GM19468 (cell line): ENCODE data around the gene TSC2.

Experiments used
- ATAC-seq: cut with Tn5 transposase; IDR thresholded peaks from one replicate; pipeline ENCODE4 v1.9.1; 2021; ENCODE audit warnings: mild to moderate bottlenecking, moderate library complexity, moderate number of reproducible peaks; ENCODE audit not compliant: unreplicated experiment; ENCODE audit errors: extremely low read depth

Gene TSC2

GRCh38 chr16:2082171-2082982 lies 34.6 kb downstream of the TSC2 start:
- no peak for ATAC-seq

- no peak for ATAC-seq
Measured at GRCh38 chr16:2082983-2083364, 35.2 kb downstream of the TSC2 start.

- ATAC-seq, result no peak
Measured at GRCh38 chr16:2083409-2083808, 35.6 kb downstream of the TSC2 start.

- ATAC-seq, result no peak
Measured at GRCh38 chr16:2083876-2084780, 36.3 kb downstream of the TSC2 start.

- ATAC-seq, result no peak
Measured at GRCh38 chr16:2084895-2085625, 37.3 kb downstream of the TSC2 start.

GRCh38 chr16:2085669-2086068 lies 37.9 kb downstream of the TSC2 start:
- ATAC-seq, result no peak

- no peak for ATAC-seq
Measured at GRCh38 chr16:2086106-2086742, 38.4 kb downstream of the TSC2 start.

GRCh38 chr16:2086812-2087747 lies 39.3 kb downstream of the TSC2 start:
- ATAC-seq, result no peak

- no peak for ATAC-seq
Measured at GRCh38 chr16:2087748-2088631, 40.2 kb downstream of the TSC2 start.

- no peak for ATAC-seq
Measured at GRCh38 chr16:2088759-2089358, 41.1 kb downstream of the TSC2 start.

- ATAC-seq, result no peak
Measured at GRCh38 chr16:2089706-2090480, 42.1 kb downstream of the TSC2 start.

- ATAC-seq, result no peak
Measured at GRCh38 chr16:2090481-2090776, 42.6 kb downstream of the TSC2 start.

GRCh38 chr16:2090777-2091546 lies 43.2 kb downstream of the TSC2 start:
- no peak for ATAC-seq

GRCh38 chr16:2091547-2092255 lies 43.9 kb downstream of the TSC2 start:
- no peak for ATAC-seq

GRCh38 chr16:2092256-2092620 lies 44.5 kb downstream of the TSC2 start:
- no peak for ATAC-seq

- no peak for ATAC-seq
Measured at GRCh38 chr16:2092866-2093265, 45.1 kb downstream of the TSC2 start.
